ENCODE measurements around the gene C2CD2.
"Not testable (repeated sequence)": the region's sequence is repeated elsewhere in the genome, so short reads cannot be mapped to it uniquely, and the experiment has no call there.

The C2CD2 gene

DNA sequence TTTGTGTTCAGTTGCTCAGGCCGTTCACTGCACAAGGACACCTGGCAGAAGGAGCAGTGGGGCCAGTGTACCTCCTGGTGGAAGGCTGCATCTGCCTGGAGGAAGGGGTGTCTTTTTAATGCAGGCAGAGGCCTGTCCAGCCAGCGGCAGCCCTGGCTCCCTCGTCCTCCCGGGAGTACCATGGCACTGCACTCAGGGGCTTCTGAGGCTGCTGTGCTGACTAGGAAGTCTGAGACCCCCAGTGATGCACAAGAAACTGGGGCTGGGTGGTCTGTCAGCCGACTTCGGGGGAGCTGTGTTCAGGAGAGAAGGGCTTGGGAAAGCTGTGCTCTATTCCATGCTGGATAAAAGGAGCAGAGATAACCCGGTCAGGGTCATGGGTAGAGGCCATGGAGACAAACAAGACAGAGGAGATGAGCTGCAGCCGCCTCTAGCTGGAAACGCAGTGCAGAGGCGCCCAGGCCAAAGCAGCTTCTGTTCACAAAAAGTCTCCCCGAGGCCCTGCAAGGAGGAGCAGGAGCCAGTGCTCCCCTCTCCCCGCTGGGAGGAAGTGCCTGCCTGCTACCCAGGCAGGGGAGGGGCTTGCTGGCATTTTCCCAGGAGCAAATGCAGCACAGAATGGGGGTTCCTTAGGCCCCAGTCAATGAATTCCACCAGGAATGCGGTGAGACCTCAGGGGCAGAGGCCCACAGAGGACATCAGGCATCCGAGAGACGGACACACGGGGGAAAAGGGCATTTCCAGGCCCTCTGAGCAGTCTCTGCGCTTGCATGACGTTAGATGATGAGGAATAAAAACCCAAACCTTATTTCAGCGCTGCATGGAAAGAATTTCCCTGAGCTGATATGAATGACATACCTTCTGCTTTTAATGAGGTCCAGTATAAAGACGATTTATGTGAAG lies 17.2 kb upstream of the C2CD2 start:
- Mint-ChIP-seq H3K4me1 (ENCODE audit: low read depth) (peaks cover 17% of the 10 kb centered on the region), H3K36me3 (ENCODE audit: low read depth) (no peaks in the 10 kb centered on the region), H3K9me3 (no peaks in the 10 kb centered on the region), H3K27me3 (peaks cover 7% of the 10 kb centered on the region), H3K27ac (no peak overlapping the region), H3K4me3 (no peak overlapping the region)
- intact Hi-C loops (cut with micrococcal nuclease) = no loop called here

GRCh38 chr21:41970106-41970391 lies 16.2 kb upstream of the C2CD2 start:
- H3K36me3 Mint-ChIP-seq (ENCODE audit: low read depth) = no peaks in the 10 kb centered on the region
- H3K4me1 Mint-ChIP-seq (ENCODE audit: low read depth) = peaks cover 17% of the 10 kb centered on the region
- H3K4me3 Mint-ChIP-seq = no peak overlapping the region
- H3K27me3 Mint-ChIP-seq = peaks cover 14% of the 10 kb centered on the region
- intact Hi-C loops (cut with micrococcal nuclease) = no loop called here
- H3K9me3 Mint-ChIP-seq = no peaks in the 10 kb centered on the region
- H3K27ac Mint-ChIP-seq = no peak overlapping the region

DNA sequence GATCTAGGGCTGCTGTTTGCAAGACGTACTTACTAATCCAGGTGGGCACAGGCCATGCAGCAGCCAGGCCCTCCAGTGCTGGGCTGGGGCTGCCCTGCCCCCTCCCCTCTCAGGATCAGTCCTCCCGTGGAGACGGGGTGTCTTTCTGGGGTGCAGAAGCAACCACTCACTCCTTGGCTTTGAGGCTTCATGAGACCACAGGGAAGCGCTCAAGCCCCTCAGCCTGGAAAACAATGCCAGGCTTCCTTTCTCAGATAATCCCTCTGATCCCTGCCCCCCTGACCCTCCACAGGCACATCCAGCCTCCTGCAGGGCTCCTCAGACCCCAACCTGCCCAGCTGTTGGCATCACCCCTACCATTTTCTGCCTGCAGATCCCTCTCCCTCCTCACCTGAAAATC lies 13.9 kb upstream of the C2CD2 start:
- no peak overlapping the region for H3K27ac Mint-ChIP-seq
- H3K9me3 Mint-ChIP-seq = no peaks in the 10 kb centered on the region
- no peaks in the 10 kb centered on the region for H3K36me3 Mint-ChIP-seq (ENCODE audit: low read depth)
- no peak overlapping the region for H3K4me3 Mint-ChIP-seq
- peaks cover 19% of the 10 kb centered on the region for H3K27me3 Mint-ChIP-seq
- intact Hi-C loops (cut with micrococcal nuclease) = no loop called here
- H3K4me1 Mint-ChIP-seq (ENCODE audit: low read depth) = no peaks in the 10 kb centered on the region

DNA sequence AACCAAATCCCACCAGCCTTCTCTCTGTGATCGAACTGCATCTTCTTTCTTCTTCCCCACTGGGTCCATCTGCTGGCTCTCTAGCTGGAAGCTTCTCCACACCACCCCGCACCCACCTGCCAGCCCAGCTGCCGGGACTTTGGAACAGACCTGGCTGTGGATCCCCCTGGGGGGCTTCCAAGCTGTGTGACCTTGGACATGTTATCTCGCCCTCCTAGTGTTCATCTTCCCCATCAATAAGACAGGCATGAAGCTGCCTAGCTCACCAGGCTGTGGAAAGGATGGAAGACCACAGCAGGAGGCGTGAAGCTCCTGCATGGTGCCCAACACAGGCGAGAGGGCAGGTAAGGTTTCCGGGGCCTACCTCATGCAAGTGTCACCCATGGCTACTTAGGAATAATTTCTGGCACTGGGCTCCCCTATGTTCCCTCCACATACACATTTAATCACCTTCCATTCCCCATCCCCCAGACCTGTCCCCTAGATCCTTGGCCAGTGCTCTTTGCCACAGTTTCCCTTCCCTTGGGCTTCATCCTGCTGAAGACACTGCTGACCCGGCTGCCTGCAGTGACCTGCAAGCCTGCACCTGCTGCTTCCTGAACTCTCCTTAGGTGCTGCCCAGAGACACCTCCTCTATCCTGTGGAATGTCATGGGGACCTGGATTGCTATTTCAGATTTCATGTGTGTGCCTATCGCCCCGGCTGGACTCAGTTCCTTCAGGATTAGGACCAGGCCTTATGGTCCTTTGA lies 13.2 kb upstream of the C2CD2 start:
- H3K9me3 Mint-ChIP-seq = no peaks in the 10 kb centered on the region
- intact Hi-C loops (cut with micrococcal nuclease) = no loop called here
- H3K27me3 Mint-ChIP-seq = peaks cover 25% of the 10 kb centered on the region
- H3K4me1 Mint-ChIP-seq (ENCODE audit: low read depth) = no peaks in the 10 kb centered on the region
- H3K4me3 Mint-ChIP-seq = no peak overlapping the region
- H3K36me3 Mint-ChIP-seq (ENCODE audit: low read depth) = no peaks in the 10 kb centered on the region
- H3K27ac Mint-ChIP-seq = no peak overlapping the region

DNA sequence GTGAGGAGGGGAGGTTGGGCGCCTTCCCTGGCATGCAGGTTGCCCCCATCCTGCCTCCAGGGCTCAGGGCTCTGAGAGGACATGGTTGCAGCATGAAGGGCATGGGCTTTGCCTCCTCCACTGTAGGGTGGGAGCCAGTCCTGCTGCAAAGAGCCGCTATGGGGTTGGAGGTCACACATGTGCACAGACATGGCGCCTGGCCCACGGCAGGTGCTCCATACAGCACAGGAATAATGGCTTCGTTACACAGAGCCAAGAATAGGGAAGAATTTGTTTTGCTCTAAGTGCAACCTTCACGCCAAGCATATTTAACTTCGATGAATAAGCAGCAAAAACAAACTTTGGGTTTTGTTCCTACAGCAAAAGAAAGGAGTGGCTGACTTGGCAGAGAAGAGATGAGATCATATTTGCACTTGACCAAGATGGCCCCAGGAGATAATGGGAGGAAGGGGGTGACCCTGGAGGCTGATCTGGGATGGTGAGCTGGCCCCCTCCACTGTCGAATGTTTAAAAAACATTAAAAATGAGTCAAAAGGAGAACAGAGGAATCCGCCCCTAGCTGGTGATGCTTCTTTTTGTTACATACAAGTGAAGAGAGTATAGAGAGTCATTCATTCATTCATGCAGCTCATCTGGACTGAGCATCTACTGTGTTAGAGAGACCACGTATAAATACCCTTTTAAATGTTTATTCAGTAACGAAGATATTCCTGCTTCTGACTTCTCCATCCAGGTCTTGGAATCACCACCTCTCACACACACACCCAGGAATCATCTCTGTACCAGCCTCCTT lies 12.4 kb upstream of the C2CD2 start:
- Mint-ChIP-seq H3K27me3 (peaks cover 33% of the 10 kb centered on the region), H3K36me3 (ENCODE audit: low read depth) (no peaks in the 10 kb centered on the region), H3K4me1 (ENCODE audit: low read depth) (peaks cover 7% of the 10 kb centered on the region), H3K4me3 (no peak overlapping the region), H3K27ac (no peak overlapping the region), H3K9me3 (no peaks in the 10 kb centered on the region)
- intact Hi-C loops (cut with micrococcal nuclease) = no loop called here

DNA sequence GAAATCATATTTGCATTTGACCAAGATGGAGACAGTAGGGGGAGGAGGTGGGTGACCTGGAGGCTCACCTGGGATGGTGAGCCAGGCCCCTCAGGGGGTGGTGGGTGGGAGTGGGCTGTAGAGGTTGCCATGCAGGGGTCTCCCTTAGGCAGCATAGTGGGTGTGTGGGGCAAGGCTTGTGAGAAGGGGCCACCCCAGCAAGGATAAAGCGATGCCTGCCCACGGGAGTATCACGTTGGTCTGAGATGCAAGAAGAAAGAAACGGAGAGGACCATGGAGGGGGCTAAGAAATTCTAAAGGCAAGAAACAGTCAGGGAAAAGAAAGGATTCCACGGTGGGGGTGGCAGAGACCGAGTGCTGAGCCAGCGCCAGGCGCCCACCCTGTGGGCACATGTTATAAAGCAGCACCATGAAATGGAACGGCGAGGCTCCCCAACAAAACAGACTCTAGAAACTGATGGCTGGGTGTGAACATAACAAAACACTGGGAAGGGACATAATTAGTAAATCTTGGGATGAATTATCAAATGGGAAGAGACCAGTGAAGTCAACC lies 11.7 kb upstream of the C2CD2 start:
- Mint-ChIP-seq H3K27me3 (peaks cover 35% of the 10 kb centered on the region), H3K27ac (no peak overlapping the region), H3K36me3 (ENCODE audit: low read depth) (no peaks in the 10 kb centered on the region), H3K4me3 (no peak overlapping the region), H3K9me3 (no peaks in the 10 kb centered on the region), H3K4me1 (ENCODE audit: low read depth) (peaks cover 8% of the 10 kb centered on the region)
- intact Hi-C loops (cut with micrococcal nuclease) = no loop called here

DNA sequence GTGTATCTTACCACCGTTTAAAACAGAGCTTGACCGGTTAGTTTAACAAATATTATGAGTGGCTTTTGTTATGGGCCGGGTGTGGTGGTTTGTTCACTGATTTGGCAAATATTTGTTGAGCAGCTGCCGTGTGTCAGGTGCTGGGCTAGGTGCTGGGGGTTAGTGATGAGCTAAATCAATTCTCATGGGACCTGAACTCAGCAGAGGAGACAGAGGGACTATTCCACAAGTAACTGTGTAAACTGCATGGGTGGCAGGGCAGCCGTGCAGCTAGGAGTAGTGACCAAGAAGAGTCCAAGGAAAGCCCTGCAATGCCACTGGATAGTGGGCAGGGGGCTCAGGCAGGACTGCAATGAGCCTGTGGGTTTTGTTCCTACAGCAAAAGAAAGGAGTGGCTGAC lies 11.2 kb upstream of the C2CD2 start:
- peaks cover 8% of the 10 kb centered on the region for H3K4me1 Mint-ChIP-seq (ENCODE audit: low read depth)
- intact Hi-C loops (cut with micrococcal nuclease) = no loop called here
- no peaks in the 10 kb centered on the region for H3K36me3 Mint-ChIP-seq (ENCODE audit: low read depth)
- no peaks in the 10 kb centered on the region for H3K9me3 Mint-ChIP-seq
- peaks cover 36% of the 10 kb centered on the region for H3K27me3 Mint-ChIP-seq
- H3K4me3 Mint-ChIP-seq = no peak overlapping the region
- H3K27ac Mint-ChIP-seq = no peak overlapping the region

DNA sequence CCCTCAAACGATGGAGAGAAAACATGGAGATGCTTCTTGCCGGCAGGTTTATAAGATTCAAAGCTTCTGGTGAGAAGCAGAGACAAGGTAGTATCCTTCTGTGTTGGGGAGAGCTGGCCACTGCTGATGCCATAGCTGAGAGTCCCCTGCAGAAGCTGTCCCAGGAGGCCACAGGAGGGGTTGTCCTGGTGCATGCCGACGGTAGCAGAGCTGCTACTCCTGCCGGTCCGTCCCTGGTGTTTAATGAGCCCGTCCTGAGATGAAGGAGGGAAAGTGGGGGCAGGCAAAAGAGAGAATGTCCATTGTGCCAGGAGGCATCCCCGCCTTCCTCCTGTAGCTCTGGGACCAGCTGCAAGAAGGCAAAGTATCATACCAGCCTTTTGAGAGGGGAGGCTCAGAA lies 10.4 kb upstream of the C2CD2 start:
- Mint-ChIP-seq H3K4me3 (no peak overlapping the region), H3K9me3 (no peaks in the 10 kb centered on the region), H3K4me1 (ENCODE audit: low read depth) (peaks cover 8% of the 10 kb centered on the region), H3K27me3 (peaks cover 36% of the 10 kb centered on the region), H3K27ac (no peak overlapping the region), H3K36me3 (ENCODE audit: low read depth) (no peaks in the 10 kb centered on the region)
- intact Hi-C loops (cut with micrococcal nuclease) = no loop called here

- intact Hi-C loops (cut with micrococcal nuclease) = no loop called here
- peaks cover 38% of the 10 kb centered on the region for H3K27me3 Mint-ChIP-seq
- no peaks in the 10 kb centered on the region for H3K36me3 Mint-ChIP-seq (ENCODE audit: low read depth)
- no peak overlapping the region for H3K27ac Mint-ChIP-seq
- H3K9me3 Mint-ChIP-seq = no peaks in the 10 kb centered on the region
- H3K4me3 Mint-ChIP-seq = no peak overlapping the region
- H3K4me1 Mint-ChIP-seq (ENCODE audit: low read depth) = peaks cover 8% of the 10 kb centered on the region
These were observed 8.7 kb upstream of the C2CD2 start for GRCh38 chr21:41962425-41962966.

- intact Hi-C loops (cut with micrococcal nuclease) = no loop called here
- Mint-ChIP-seq H3K4me1 (ENCODE audit: low read depth) (peaks cover 13% of the 10 kb centered on the region), H3K9me3 (no peaks in the 10 kb centered on the region), H3K27me3 (peaks cover 36% of the 10 kb centered on the region), H3K36me3 (ENCODE audit: low read depth) (no peaks in the 10 kb centered on the region), H3K27ac (no peak overlapping the region), H3K4me3 (no peak overlapping the region)
These were observed 7.9 kb upstream of the C2CD2 start for GRCh38 chr21:41961753-41962152.

GRCh38 chr21:41961282-41961701 lies 7.5 kb upstream of the C2CD2 start:
- Mint-ChIP-seq H3K4me3 (no peak overlapping the region), H3K27me3 (peaks cover 36% of the 10 kb centered on the region), H3K27ac (no peak overlapping the region), H3K9me3 (no peaks in the 10 kb centered on the region), H3K4me1 (ENCODE audit: low read depth) (peaks cover 13% of the 10 kb centered on the region), H3K36me3 (ENCODE audit: low read depth) (no peaks in the 10 kb centered on the region)
- intact Hi-C loops (cut with micrococcal nuclease) = no loop called here

- no peak overlapping the region for H3K4me3 Mint-ChIP-seq
These were observed 6.6 kb upstream of the C2CD2 start for GRCh38 chr21:41960386-41960785.

DNA sequence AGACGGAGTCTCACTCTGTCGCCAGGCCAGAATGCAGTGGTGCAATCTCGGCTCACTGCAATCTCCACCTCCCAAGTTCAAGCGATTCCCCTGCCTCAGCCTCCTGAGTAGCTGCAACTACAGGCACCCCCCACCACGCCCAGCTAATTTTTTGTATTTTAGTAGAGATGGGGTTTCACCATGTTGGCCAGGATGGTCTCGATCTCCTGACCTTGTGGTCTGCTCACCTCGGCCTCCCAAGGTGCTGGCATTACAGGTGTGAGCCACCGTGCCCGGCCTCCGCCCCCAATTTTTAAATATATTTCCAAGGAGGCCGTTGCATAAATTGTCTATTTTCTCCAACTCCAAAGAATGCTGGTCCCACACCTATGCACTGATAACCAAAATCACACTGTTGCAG lies 5.9 kb upstream of the C2CD2 start:
- H3K9me3 Mint-ChIP-seq; H3K27ac Mint-ChIP-seq; H3K4me3 Mint-ChIP-seq; H3K36me3 Mint-ChIP-seq (ENCODE audit: low read depth): not testable (repeated sequence)
- peaks cover 19% of the 10 kb centered on the region for H3K4me1 Mint-ChIP-seq (ENCODE audit: low read depth)
- H3K27me3 Mint-ChIP-seq = peaks cover 26% of the 10 kb centered on the region
- intact Hi-C loops (cut with micrococcal nuclease) = loop anchor here (10.0 kb wide), 1 partner anchor 155 kb away; no protein-coding TSS in a partner anchor

More at GRCh38 chr21:41960386-41960785, 6.6 kb upstream of the C2CD2 start:
- Mint-ChIP-seq H3K36me3 (ENCODE audit: low read depth) (no peaks in the 10 kb centered on the region), H3K27ac (no peak overlapping the region), H3K27me3 (peaks cover 29% of the 10 kb centered on the region), H3K4me1 (ENCODE audit: low read depth) (peaks cover 13% of the 10 kb centered on the region), H3K9me3 (no peaks in the 10 kb centered on the region)
- intact Hi-C loops (cut with micrococcal nuclease) = no loop called here
